HEK293 (cell line): ENCODE data around the gene ZNF423.

ENCODE experiments used
- CTCF ChIA-PET: fragments of 350-600 bp; formaldehyde crosslinking; extraction: SDS; loops from one replicate; lab custom pipeline; 2021; ENCODE audit warnings: antibody characterized with exemption; lab: Yijun Ruan, JAX
- POLR2A ChIA-PET: fragments of 300-600 bp; formaldehyde crosslinking; extraction: SDS; loops from one replicate; lab custom pipeline; 2020; ENCODE audit warnings: antibody characterized with exemption, inconsistent platforms; lab: Yijun Ruan, JAX
- H3K27ac ChIP-seq: fragments of 200-500 bp; sonication (Bioruptor generic); 2 replicates; pipeline ENCODE4 v1.5.1; 2014; ENCODE audit warnings: low read depth, low read length, control low read depth, inconsistent platforms; ENCODE audit errors: extremely low read depth
- H3K36me3 ChIP-seq, 2 experiments: fragments of 200-500 bp in 1 of 2; sonication (Bioruptor generic) in 1 of 2; 1 replicate in 1 of 2; 2 replicates in 1 of 2; pipeline ENCODE4 v1.5.1; 2014 to 2017; ENCODE audit warnings: inconsistent platforms in 2 of 2, low read length in 2 of 2; ENCODE audit not compliant: control insufficient read depth in 2 of 2, insufficient read depth in 1 of 2
- H3K4me1 ChIP-seq: fragments of 200-500 bp; sonication (Bioruptor generic); 2 replicates; pipeline ENCODE4 v1.5.1; 2014; ENCODE audit warnings: mild to moderate bottlenecking, low read length, inconsistent platforms; ENCODE audit not compliant: control insufficient read depth, insufficient read depth
- H3K4me3 ChIP-seq: 2 replicates; pipeline ENCODE4 v1.5.1; 2011; ENCODE audit warnings: low read depth, mild to moderate bottlenecking, control low read depth, low read length, moderate library complexity
- H3K9me3 ChIP-seq: fragments of 200-500 bp; sonication (Bioruptor generic); 2 replicates; pipeline ENCODE4 v1.5.1; 2014; ENCODE audit warnings: low read depth, low read length, inconsistent platforms; ENCODE audit not compliant: control insufficient read depth, insufficient read depth
- GLIS2 ChIP-seq: fragments of 450-650 bp; formaldehyde crosslinking; IDR thresholded peaks from 2 replicates; pipeline ENCODE4 v1.5.1; 2016; ENCODE audit warnings: missing biosample characterization, missing genetic modification characterization
- HOXD13 ChIP-seq: sonication (generic); formaldehyde crosslinking; IDR thresholded peaks from 2 replicates; pipeline ENCODE4 v1.8.0; 2022; ENCODE audit warnings: missing genetic modification reagents, borderline replicate concordance
- KLF10 ChIP-seq: fragments of 450-650 bp; IDR thresholded peaks from 2 replicates; pipeline ENCODE4 v1.5.1; 2018; ENCODE audit warnings: missing biosample characterization, mild to moderate bottlenecking, missing genetic modification characterization
- MEIS1 ChIP-seq: sonication (generic); formaldehyde crosslinking; IDR thresholded peaks from 2 replicates; pipeline ENCODE4 v1.8.1; 2022; ENCODE audit warnings: missing genetic modification reagents, mild to moderate bottlenecking, borderline replicate concordance
- YY1 ChIP-seq: fragments of 450-650 bp; formaldehyde crosslinking; IDR thresholded peaks from 2 replicates; pipeline ENCODE4 v1.5.1; 2018; ENCODE audit warnings: missing biosample characterization, missing genetic modification characterization
- ZFP69B ChIP-seq: fragments of 450-650 bp; formaldehyde crosslinking; IDR thresholded peaks from 2 replicates; pipeline ENCODE4 v1.5.1; 2016; ENCODE audit warnings: missing biosample characterization, missing genetic modification characterization
- ZNF335 ChIP-seq: fragments of 450-650 bp; formaldehyde crosslinking; conservative IDR thresholded peaks from 2 replicates; pipeline ENCODE4 v1.5.1; 2016; ENCODE audit warnings: missing biosample characterization, missing genetic modification characterization
- ZNF350 ChIP-seq: fragments of 450-650 bp; formaldehyde crosslinking; IDR thresholded peaks from 2 replicates; pipeline ENCODE4 v1.5.0; 2017; ENCODE audit warnings: missing biosample characterization, mild to moderate bottlenecking, missing genetic modification characterization
- ZNF580 ChIP-seq: fragments of 450-650 bp; formaldehyde crosslinking; IDR thresholded peaks from 2 replicates; pipeline ENCODE4 v1.5.1; 2016; ENCODE audit warnings: missing biosample characterization, missing genetic modification characterization
- ZNF624 ChIP-seq: fragments of 450-650 bp; formaldehyde crosslinking; IDR thresholded peaks from 2 replicates; pipeline ENCODE4 v1.5.1; 2017; ENCODE audit warnings: missing biosample characterization, missing genetic modification characterization
- ZNF692 ChIP-seq: fragments of 450-650 bp; formaldehyde crosslinking; IDR thresholded peaks from 2 replicates; pipeline ENCODE4 v1.5.1; 2016; ENCODE audit warnings: missing biosample characterization, missing genetic modification characterization
- ZNF747 ChIP-seq: fragments of 450-650 bp; formaldehyde crosslinking; IDR thresholded peaks from 2 replicates; pipeline ENCODE4 v1.5.1; 2016; ENCODE audit warnings: missing biosample characterization, missing genetic modification characterization
- ZNF76 ChIP-seq: fragments of 450-650 bp; formaldehyde crosslinking; IDR thresholded peaks from 2 replicates; pipeline ENCODE4; 2016; ENCODE audit warnings: low read depth, missing biosample characterization, missing genetic modification characterization, borderline replicate concordance
- ZNF792 ChIP-seq: fragments of 450-650 bp; formaldehyde crosslinking; IDR thresholded peaks from 2 replicates; pipeline ENCODE4 v1.5.1; 2016; ENCODE audit warnings: missing biosample characterization, missing genetic modification characterization
- ZSCAN16 ChIP-seq: fragments of 450-650 bp; formaldehyde crosslinking; IDR thresholded peaks from 2 replicates; pipeline ENCODE4 v1.5.1; 2016; ENCODE audit warnings: missing biosample characterization, missing genetic modification characterization
- TF ChIP-seq, protein P1 (sequence below): fragments of 450-650 bp; formaldehyde crosslinking; IDR thresholded peaks from 2 replicates; pipeline ENCODE4 v1.5.1; 2016; ENCODE audit warnings: missing biosample characterization, missing genetic modification characterization
- TF ChIP-seq, protein P2 (sequence below): fragments of 450-650 bp; formaldehyde crosslinking; IDR thresholded peaks from 2 replicates; pipeline ENCODE4 v1.5.1; 2016; ENCODE audit warnings: missing biosample characterization, missing genetic modification characterization
- TF ChIP-seq, protein P3 (sequence below): fragments of 450-650 bp; formaldehyde crosslinking; IDR thresholded peaks from 2 replicates; pipeline ENCODE4 v1.5.1; 2016; ENCODE audit warnings: missing biosample characterization, missing genetic modification characterization
- TF ChIP-seq, protein P4 (sequence below): fragments of 450-650 bp; formaldehyde crosslinking; IDR thresholded peaks from 2 replicates; pipeline ENCODE4 v1.5.1; 2016; ENCODE audit warnings: missing biosample characterization, missing genetic modification characterization

Gene ZNF423

DNA sequence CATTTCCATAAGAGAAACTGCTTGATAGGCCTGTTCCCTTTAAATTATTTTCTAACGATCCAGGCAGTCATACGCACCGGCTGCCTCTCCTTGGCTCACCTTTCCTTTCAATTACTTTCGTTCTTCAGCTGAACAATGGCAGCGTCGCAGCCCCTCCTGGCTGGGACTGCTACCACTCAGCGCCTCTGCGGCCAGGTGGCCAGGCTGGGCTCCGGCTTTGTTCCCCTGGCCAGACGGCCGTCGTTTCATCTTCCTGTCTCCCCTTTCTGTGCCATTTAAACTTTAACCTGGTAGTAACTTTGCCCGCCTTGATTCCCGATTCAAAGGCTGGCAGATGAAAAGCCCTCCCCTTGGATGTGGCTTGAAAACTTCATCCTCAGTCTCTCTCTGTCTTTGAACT, 403.3 kb downstream of the ZNF423 start:
- H3K27ac ChIP-seq = no peak overlapping the region
- no peak overlapping the region for H3K4me3 ChIP-seq
- CTCF ChIA-PET = no interaction called here
- H3K4me1 ChIP-seq = no peaks in the 10 kb centered on the region
- no peaks in the 10 kb centered on the region for H3K9me3 ChIP-seq
- TF ChIP-seq, protein P1, sequence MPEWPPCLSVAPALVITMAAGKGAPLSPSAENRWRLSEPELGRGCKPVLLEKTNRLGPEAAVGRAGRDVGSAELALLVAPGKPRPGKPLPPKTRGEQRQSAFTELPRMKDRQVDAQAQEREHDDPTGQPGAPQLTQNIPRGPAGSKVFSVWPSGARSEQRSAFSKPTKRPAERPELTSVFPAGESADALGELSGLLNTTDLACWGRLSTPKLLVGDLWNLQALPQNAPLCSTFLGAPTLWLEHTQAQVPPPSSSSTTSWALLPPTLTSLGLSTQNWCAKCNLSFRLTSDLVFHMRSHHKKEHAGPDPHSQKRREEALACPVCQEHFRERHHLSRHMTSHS = no peak
- TF ChIP-seq, protein P2, sequence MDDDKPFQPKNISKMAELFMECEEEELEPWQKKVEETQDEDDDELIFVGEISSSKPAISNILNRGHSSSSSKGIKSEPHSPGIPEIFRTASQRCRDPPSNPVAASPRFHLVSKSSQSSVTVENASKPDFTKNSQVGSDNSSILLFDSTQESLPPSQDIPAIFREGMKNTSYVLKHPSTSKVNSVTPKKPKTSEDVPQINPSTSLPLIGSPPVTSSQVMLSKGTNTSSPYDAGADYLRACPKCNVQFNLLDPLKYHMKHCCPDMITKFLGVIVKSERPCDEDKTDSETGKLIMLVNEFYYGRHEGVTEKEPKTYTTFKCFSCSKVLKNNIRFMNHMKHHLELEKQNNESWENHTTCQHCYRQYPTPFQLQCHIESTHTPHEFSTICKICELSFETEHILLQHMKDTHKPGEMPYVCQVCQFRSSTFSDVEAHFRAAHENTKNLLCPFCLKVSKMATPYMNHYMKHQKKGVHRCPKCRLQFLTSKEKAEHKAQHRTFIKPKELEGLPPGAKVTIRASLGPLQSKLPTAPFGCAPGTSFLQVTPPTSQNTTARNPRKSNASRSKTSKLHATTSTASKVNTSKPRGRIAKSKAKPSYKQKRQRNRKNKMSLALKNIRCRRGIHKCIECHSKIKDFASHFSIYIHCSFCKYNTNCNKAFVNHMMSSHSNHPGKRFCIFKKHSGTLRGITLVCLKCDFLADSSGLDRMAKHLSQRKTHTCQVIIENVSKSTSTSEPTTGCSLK = no peak
- TF ChIP-seq ZNF792 (no peak), GLIS2 (no peak), ZNF747 (tag by site-specific recombination) (no peak), ZNF350 (no peak), ZNF580 (tag by site-specific recombination) (no peak), YY1 (no peak), MEIS1 (no peak), KLF10 (tag by site-specific recombination) (no peak), ZNF335 (tag by site-specific recombination) (no peak), ZNF692 (tag by site-specific recombination) (no peak), ZNF624 (no peak)
- TF ChIP-seq, protein P3, sequence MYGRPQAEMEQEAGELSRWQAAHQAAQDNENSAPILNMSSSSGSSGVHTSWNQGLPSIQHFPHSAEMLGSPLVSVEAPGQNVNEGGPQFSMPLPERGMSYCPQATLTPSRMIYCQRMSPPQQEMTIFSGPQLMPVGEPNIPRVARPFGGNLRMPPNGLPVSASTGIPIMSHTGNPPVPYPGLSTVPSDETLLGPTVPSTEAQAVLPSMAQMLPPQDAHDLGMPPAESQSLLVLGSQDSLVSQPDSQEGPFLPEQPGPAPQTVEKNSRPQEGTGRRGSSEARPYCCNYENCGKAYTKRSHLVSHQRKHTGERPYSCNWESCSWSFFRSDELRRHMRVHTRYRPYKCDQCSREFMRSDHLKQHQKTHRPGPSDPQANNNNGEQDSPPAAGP = no peak
- TF ChIP-seq, protein P4, sequence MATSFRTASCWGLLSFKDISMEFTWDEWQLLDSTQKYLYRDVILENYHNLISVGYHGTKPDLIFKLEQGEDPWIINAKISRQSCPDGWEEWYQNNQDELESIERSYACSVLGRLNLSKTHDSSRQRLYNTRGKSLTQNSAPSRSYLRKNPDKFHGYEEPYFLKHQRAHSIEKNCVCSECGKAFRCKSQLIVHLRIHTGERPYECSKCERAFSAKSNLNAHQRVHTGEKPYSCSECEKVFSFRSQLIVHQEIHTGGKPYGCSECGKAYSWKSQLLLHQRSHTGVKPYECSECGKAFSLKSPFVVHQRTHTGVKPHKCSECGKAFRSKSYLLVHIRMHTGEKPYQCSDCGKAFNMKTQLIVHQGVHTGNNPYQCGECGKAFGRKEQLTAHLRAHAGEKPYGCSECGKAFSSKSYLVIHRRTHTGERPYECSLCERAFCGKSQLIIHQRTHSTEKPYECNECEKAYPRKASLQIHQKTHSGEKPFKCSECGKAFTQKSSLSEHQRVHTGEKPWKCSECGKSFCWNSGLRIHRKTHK = no peak
- no peaks in the 10 kb centered on the region for H3K36me3 ChIP-seq
- POLR2A ChIA-PET = no interaction called here

DNA sequence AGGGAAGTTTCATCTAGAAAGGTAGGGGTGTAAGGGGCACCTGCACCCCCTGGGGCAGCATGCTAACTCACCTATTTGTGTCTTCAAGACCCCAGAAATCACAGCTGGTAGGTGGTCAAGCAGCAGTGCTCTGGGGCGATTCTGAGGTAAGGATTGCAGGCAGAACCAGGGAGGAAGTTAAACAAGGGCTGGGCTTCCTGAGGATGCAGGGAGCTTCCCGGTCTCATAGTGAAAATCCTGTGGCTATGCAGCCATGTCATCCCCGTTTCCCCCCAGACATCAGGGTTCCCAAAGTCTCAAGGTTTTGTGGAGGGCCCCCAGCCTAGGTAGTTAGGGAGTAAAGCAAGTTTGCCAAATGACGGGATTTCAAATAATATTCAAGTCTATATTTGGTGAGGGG, 403.8 kb downstream of the ZNF423 start:
- H3K36me3 ChIP-seq = no peaks in the 10 kb centered on the region
- POLR2A ChIA-PET = no interaction called here
- TF ChIP-seq HOXD13 (CRISPR knock-in tag) (no peak), ZSCAN16 (tag by site-specific recombination) (no peak), ZFP69B (tag by site-specific recombination) (no peak), ZNF76 (tag by site-specific recombination) (no peak)
- no peak overlapping the region for H3K4me3 ChIP-seq
- no peaks in the 10 kb centered on the region for H3K4me1 ChIP-seq
- CTCF ChIA-PET = no interaction called here
- H3K27ac ChIP-seq = no peak overlapping the region
- H3K9me3 ChIP-seq = no peaks in the 10 kb centered on the region
